HepG2 (cell line): ENCODE results near the gene LRP5. TPM values are rescaled to one million over a fixed set of nuclear protein-coding genes. Genes with fewer than 3 reads are reported as not detected.

ENCODE experiments used
- ATAC-seq: fragments of 200-7000 bp; cut with Tn5 transposase; 3 replicates; pipeline ENCODE4 v1.9.1; 2020; ENCODE audit warnings: mild to moderate bottlenecking, moderate library complexity
- BruUV-seq: library from RNA; stranded (reverse); fragments of 400-500 nt; replicated peaks from 2 replicates; lab custom pipeline; 2021; lab: Mats Ljungman, UMichigan
- CTCF ChIA-PET: fragments of 300-600 bp; formaldehyde crosslinking; extraction: SDS; loops from one replicate; lab custom pipeline; 2021; ENCODE audit warnings: low total read pairs, inconsistent platforms, low intra/inter-chr PET ratio; lab: Yijun Ruan, JAX
- POLR2A ChIA-PET: fragments of 350-600 bp; sonication (Branson Sonifier 250); formaldehyde crosslinking; loops from one replicate; lab custom pipeline; 2020; ENCODE audit warnings: antibody characterized with exemption, inconsistent platforms; lab: Yijun Ruan, JAX
- DNase-seq: peaks from one replicate; pipeline ENCODE4 v3.0.0-alpha.2; 2015; ENCODE audit warnings: low spot score
- FAIRE-seq: peaks from 3 replicates; lab custom pipeline; 2011; peaks lifted over from hg19 to GRCh38; lab: Jason Lieb, UNC
- H2AFZ ChIP-seq: one replicate; pipeline ENCODE4 v1.6.1; 2011; ENCODE audit warnings: low read length, inconsistent platforms
- H3K27ac ChIP-seq: fragments of 300-600 bp; 3 replicates; pipeline ENCODE4 v1.8.0; 2011; ENCODE audit warnings: mixed run types, mild to moderate bottlenecking, mixed read lengths, low read length, inconsistent platforms; ENCODE audit not compliant: insufficient read depth; ENCODE audit errors: extremely low read length
- H3K27me3 ChIP-seq, 2 experiments: fragments of 200-600 bp in 1 of 2; 2 replicates in 1 of 2; 3 replicates in 1 of 2; pipeline versions ENCODE4 v1.6.0 to v1.8.0; 2011; ENCODE audit warnings: low read length in 2 of 2, mild to moderate bottlenecking in 2 of 2, moderate library complexity in 2 of 2, inconsistent platforms in 1 of 2; ENCODE audit not compliant: insufficient read depth in 2 of 2, control insufficient read depth in 1 of 2
- H3K36me3 ChIP-seq, 2 experiments: fragments of 200-600 bp in 1 of 2; replicated peaks in 1 of 2; 2 replicates in 1 of 2; 3 replicates in 1 of 2; pipeline versions ENCODE4 v1.5.1 to v1.8.0; 2011; ENCODE audit warnings: low read length in 2 of 2, inconsistent platforms in 1 of 2; ENCODE audit not compliant: insufficient read depth in 2 of 2, control insufficient read depth in 1 of 2
- H3K4me1 ChIP-seq: 2 replicates; pipeline ENCODE4 v1.5.1; 2012; ENCODE audit warnings: low read length, inconsistent platforms; ENCODE audit not compliant: insufficient read depth
- H3K4me2 ChIP-seq: 2 replicates; pipeline ENCODE4 v1.6.0; 2011; ENCODE audit warnings: low read depth, low read length, inconsistent platforms
- H3K4me3 ChIP-seq, 3 experiments: fragments of 200-600 bp in 1 of 3; sonication (generic), shearing (Covaris generic) in 1 of 3; replicated peaks in 1 of 3; 2 replicates each; pipeline ENCODE4 v1.5.1; 2011 to 2016; ENCODE audit warnings: low read length in 3 of 3, inconsistent platforms in 2 of 3, low read depth in 2 of 3, mild to moderate bottlenecking in 2 of 3, control low read depth in 1 of 3, mixed read lengths in 1 of 3; ENCODE audit not compliant: insufficient read depth in 1 of 3
- H3K79me2 ChIP-seq: one replicate; pipeline ENCODE4 v1.6.1; 2011; ENCODE audit warnings: low read length, inconsistent platforms; ENCODE audit not compliant: insufficient read depth
- H3K9ac ChIP-seq: 2 replicates; pipeline ENCODE4 v1.6.0; 2011; ENCODE audit warnings: mild to moderate bottlenecking, low read depth, low read length, inconsistent platforms; ENCODE audit not compliant: insufficient read depth
- H3K9me3 ChIP-seq: 2 replicates; pipeline ENCODE4 v1.5.1; 2012; ENCODE audit warnings: mild to moderate bottlenecking, low read length
- H4K20me1 ChIP-seq: 2 replicates; pipeline ENCODE4 v1.6.0; 2011; ENCODE audit warnings: inconsistent platforms, mild to moderate bottlenecking, low read length, moderate library complexity; ENCODE audit not compliant: insufficient read depth
- HMGA1 ChIP-seq: sonication (generic); formaldehyde crosslinking; conservative IDR thresholded peaks from 2 replicates; pipeline ENCODE4 v1.4.0; 2020; ENCODE audit warnings: missing genetic modification reagents
- IRX3 ChIP-seq: sonication (generic); formaldehyde crosslinking; IDR thresholded peaks from 2 replicates; pipeline ENCODE4 v1.8.1; 2023; ENCODE audit warnings: mild to moderate bottlenecking, low read depth, missing genetic modification reagents, borderline replicate concordance
- KAT7 ChIP-seq: IDR thresholded peaks from 2 replicates; pipeline ENCODE4 v1.6.1; 2018; ENCODE audit warnings: borderline replicate concordance, missing compliant biosample characterization
- RARA ChIP-seq: IDR thresholded peaks from 2 replicates; pipeline ENCODE4 v1.6.1; 2016; ENCODE audit warnings: missing genetic modification reagents, missing compliant biosample characterization
- RXRB ChIP-seq: IDR thresholded peaks from 2 replicates; pipeline ENCODE4 v1.6.1; 2016; ENCODE audit warnings: borderline replicate concordance, missing genetic modification reagents, missing compliant biosample characterization
- ZFP90 ChIP-seq: sonication (generic); formaldehyde crosslinking; IDR thresholded peaks from 2 replicates; pipeline ENCODE4 v1.8.0; 2022; ENCODE audit warnings: missing genetic modification reagents, mild to moderate bottlenecking, inconsistent platforms, borderline replicate concordance
- ZKSCAN5 ChIP-seq: sonication (generic); formaldehyde crosslinking; IDR thresholded peaks from 2 replicates; pipeline ENCODE4 v1.5.1; 2020; ENCODE audit warnings: mild to moderate bottlenecking, missing genetic modification reagents
- ZKSCAN8 ChIP-seq: IDR thresholded peaks from 2 replicates; pipeline ENCODE4 v1.6.1; 2016; ENCODE audit warnings: borderline replicate concordance, missing genetic modification reagents, missing compliant biosample characterization
- ZNF75D ChIP-seq: sonication (generic); formaldehyde crosslinking; IDR thresholded peaks from 2 replicates; pipeline ENCODE4 v1.8.1; 2023; ENCODE audit warnings: missing genetic modification reagents, mild to moderate bottlenecking, borderline replicate concordance
- ZNF768 ChIP-seq: sonication (generic); formaldehyde crosslinking; IDR thresholded peaks from 2 replicates; pipeline ENCODE4 v1.4.0; 2020; ENCODE audit warnings: missing genetic modification reagents
- WGBS: methylation state at CpG from one replicate; pipeline ENCODE4 v1.1.6; 2017; ENCODE audit warnings: low lambda C conversion rate; 5-methylcytosine and 5-hydroxymethylcytosine counted together
- in situ Hi-C: cut with HindIII; loops from 2 replicates; pipeline ENCODE4 v1.10.0; 2017; ENCODE audit warnings: low pct_unique_long_range_greater_than_20kb; ENCODE audit not compliant: extremely low pct_ligation_motif_present
- intact Hi-C: fragments of 100-400 bp; cut with micrococcal nuclease; formaldehyde crosslinking; loops from one replicate; pipeline ENCODE4 v1.10.0; 2022; ENCODE audit not compliant: unreplicated experiment
- polyA plus RNA-seq, 8 experiments: library from polyadenylated mRNA; depleted of rRNA in 3 of 8; stranded (reverse) in 7 of 8; unstranded in 1 of 8; fragments of >200 nt; fragmentation: Illumina TruSeq in 4 of 8; extraction: Trizol in 4 of 8; gene quantifications; 2 replicates each; pipeline versions ENCODE4 v1.2.1 to v1.2.3, GENCODE V29; 2011 to 2016; ENCODE audit warnings: low read depth in 4 of 8, missing spikeins in 1 of 8, mixed read lengths in 1 of 8; ENCODE audit not compliant: insufficient read depth in 1 of 8
- total RNA-seq, 5 experiments: library from RNA; depleted of rRNA; stranded (reverse); fragments of >200 nt; fragmentation: Illumina TruSeq; extraction: Trizol; gene quantifications; 2 replicates each; pipeline ENCODE4 v1.2.3, GENCODE V29; 2016; ENCODE audit warnings: low read depth in 1 of 5
- TF ChIP-seq, protein P1 (sequence below): sonication (generic); formaldehyde crosslinking; IDR thresholded peaks from 2 replicates; pipeline ENCODE4 v1.4.0; 2020; ENCODE audit warnings: missing genetic modification reagents
- TF ChIP-seq, protein P2 (sequence below): IDR thresholded peaks from 2 replicates; pipeline ENCODE4 v1.6.1; 2016; ENCODE audit warnings: missing compliant biosample characterization, missing genetic modification reagents, borderline replicate concordance
- TF ChIP-seq, protein P3 (sequence below): sonication (generic); formaldehyde crosslinking; IDR thresholded peaks from 2 replicates; pipeline ENCODE4 v1.5.0; 2020; ENCODE audit warnings: missing genetic modification reagents, mild to moderate bottlenecking, borderline replicate concordance
- TF ChIP-seq, protein P4 (sequence below): sonication (generic); formaldehyde crosslinking; IDR thresholded peaks from 2 replicates; pipeline ENCODE4 v1.4.0; 2020; ENCODE audit warnings: missing genetic modification reagents
- TF ChIP-seq, protein P5 (sequence below): sonication (generic); formaldehyde crosslinking; IDR thresholded peaks from 2 replicates; pipeline ENCODE4 v1.4.0; 2020; ENCODE audit warnings: mild to moderate bottlenecking, missing genetic modification reagents

Gene LRP5
- total and polyA plus RNA-seq, 2 of the 13 experiments (the other 11 are each of a cell fraction or from before 2014, with no cell fraction given) = 40.4 to 64.0 TPM

DNA sequence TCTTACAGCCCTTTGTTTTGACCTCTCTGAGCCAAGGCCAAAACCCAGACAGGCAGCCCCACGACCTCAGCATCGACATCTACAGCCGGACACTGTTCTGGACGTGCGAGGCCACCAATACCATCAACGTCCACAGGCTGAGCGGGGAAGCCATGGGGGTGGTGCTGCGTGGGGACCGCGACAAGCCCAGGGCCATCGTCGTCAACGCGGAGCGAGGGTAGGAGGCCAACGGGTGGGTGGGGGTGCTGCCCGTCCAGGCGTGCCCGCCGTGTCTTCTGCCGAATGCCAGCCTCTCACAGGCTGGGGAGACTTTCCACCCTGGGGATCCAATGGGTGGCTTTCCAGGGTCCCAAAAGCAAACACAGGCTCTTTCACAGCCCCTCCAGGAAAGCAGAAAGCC, 111.1 kb downstream of the LRP5 start (continued):
- TF ChIP-seq HMGA1 (CRISPR knock-in tag) (no peak), ZFP90 (CRISPR knock-in tag) (no peak)

DNA sequence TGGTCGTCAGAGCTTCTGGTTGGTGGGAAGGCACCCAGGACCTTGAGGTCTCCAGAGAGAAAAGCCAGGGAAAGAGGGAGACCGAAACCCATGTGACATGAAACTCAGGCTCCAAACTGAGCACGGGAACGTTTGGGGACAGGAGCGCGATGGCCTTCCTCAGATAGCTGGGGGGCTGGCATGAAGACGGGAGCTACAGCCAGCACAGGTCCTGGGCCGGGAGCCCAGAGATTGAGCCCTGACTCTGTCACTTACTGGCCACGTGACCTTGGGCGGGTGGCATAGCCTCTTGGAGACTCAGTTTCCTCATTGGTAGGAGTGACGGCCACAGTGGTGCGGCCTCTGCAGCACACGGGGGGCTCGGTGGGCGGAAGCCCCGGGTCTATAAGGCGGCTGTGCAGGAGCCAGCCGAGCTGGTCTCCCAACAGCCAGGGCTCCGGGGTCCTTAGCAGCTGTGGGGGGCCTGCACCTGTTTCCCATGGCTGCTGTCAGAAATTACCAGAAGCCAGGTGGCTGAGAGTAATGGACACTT, 111.8 kb downstream of the LRP5 start:
- FAIRE-seq (no peak), DNase-seq (no peak), ATAC-seq (no peak)
- 0 out of 2 replicates have a peak, but pooled peaks cover under 1% of the 10 kb centered on the region for H3K9me3 ChIP-seq
- POLR2A ChIA-PET = no interaction called here
- peaks cover 4% of the 10 kb centered on the region for H3K79me2 ChIP-seq
- intact Hi-C loops = no loop called here
- no peak overlapping the region for H3K4me2 ChIP-seq
- WGBS = 95% methylated on average over 16 of the region's 19 CpGs
- no peak overlapping the region for H2AFZ ChIP-seq
- no peaks in the 10 kb centered on the region; the same call in 1 of the 2 replicates for H3K4me1 ChIP-seq
- H4K20me1 ChIP-seq = peaks cover 9% of the 10 kb centered on the region; the same call in 1 of the 2 replicates
- CTCF ChIA-PET = no interaction called here
- H3K9ac ChIP-seq = no peak overlapping the region
- peaks cover 32 to 82% of the 10 kb centered on the region in 2 experiments for H3K36me3 ChIP-seq
- no peak overlapping the region for H3K27ac ChIP-seq
- in situ Hi-C loops = no loop called here
- no TSS peak for BruUV-seq
- no peaks in the 10 kb centered on the region for H3K27me3 ChIP-seq
- H3K4me3 ChIP-seq = no peak overlapping the region
- TF ChIP-seq, protein P1, sequence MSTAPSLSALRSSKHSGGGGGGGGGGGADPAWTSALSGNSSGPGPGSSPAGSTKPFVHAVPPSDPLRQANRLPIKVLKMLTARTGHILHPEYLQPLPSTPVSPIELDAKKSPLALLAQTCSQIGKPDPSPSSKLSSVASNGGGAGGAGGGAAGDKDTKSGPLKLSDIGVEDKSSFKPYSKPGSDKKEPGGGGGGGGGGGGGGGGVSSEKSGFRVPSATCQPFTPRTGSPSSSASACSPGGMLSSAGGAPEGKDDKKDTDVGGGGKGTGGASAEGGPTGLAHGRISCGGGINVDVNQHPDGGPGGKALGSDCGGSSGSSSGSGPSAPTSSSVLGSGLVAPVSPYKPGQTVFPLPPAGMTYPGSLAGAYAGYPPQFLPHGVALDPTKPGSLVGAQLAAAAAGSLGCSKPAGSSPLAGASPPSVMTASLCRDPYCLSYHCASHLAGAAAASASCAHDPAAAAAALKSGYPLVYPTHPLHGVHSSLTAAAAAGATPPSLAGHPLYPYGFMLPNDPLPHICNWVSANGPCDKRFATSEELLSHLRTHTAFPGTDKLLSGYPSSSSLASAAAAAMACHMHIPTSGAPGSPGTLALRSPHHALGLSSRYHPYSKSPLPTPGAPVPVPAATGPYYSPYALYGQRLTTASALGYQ (CRISPR knock-in tag) = no peak
- TF ChIP-seq IRX3 (CRISPR knock-in tag) (no peak), RXRB (CRISPR knock-in tag) (no peak), ZNF75D (CRISPR knock-in tag) (no peak), KAT7 (CRISPR knock-in tag) (no peak), ZKSCAN8 (no peak), ZNF768 (CRISPR knock-in tag) (no peak), ZKSCAN5 (CRISPR knock-in tag) (no peak), RARA (CRISPR knock-in tag) (no peak)
- TF ChIP-seq, protein P2, sequence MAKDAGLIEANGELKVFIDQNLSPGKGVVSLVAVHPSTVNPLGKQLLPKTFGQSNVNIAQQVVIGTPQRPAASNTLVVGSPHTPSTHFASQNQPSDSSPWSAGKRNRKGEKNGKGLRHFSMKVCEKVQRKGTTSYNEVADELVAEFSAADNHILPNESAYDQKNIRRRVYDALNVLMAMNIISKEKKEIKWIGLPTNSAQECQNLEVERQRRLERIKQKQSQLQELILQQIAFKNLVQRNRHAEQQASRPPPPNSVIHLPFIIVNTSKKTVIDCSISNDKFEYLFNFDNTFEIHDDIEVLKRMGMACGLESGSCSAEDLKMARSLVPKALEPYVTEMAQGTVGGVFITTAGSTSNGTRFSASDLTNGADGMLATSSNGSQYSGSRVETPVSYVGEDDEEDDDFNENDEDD (CRISPR knock-in tag) = no peak
- TF ChIP-seq, protein P3, sequence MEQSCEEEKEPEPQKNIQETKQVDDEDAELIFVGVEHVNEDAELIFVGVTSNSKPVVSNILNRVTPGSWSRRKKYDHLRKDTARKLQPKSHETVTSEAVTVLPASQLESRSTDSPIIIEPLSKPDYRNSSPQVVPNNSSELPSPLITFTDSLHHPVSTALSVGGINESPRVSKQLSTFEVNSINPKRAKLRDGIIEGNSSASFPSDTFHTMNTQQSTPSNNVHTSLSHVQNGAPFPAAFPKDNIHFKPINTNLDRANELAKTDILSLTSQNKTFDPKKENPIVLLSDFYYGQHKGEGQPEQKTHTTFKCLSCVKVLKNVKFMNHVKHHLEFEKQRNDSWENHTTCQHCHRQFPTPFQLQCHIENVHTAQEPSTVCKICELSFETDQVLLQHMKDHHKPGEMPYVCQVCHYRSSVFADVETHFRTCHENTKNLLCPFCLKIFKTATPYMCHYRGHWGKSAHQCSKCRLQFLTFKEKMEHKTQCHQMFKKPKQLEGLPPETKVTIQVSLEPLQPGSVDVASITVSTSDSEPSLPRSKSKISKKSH (CRISPR knock-in tag) = no peak
- TF ChIP-seq, protein P4, sequence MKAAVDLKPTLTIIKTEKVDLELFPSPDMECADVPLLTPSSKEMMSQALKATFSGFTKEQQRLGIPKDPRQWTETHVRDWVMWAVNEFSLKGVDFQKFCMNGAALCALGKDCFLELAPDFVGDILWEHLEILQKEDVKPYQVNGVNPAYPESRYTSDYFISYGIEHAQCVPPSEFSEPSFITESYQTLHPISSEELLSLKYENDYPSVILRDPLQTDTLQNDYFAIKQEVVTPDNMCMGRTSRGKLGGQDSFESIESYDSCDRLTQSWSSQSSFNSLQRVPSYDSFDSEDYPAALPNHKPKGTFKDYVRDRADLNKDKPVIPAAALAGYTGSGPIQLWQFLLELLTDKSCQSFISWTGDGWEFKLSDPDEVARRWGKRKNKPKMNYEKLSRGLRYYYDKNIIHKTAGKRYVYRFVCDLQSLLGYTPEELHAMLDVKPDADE = no peak
- TF ChIP-seq, protein P5, sequence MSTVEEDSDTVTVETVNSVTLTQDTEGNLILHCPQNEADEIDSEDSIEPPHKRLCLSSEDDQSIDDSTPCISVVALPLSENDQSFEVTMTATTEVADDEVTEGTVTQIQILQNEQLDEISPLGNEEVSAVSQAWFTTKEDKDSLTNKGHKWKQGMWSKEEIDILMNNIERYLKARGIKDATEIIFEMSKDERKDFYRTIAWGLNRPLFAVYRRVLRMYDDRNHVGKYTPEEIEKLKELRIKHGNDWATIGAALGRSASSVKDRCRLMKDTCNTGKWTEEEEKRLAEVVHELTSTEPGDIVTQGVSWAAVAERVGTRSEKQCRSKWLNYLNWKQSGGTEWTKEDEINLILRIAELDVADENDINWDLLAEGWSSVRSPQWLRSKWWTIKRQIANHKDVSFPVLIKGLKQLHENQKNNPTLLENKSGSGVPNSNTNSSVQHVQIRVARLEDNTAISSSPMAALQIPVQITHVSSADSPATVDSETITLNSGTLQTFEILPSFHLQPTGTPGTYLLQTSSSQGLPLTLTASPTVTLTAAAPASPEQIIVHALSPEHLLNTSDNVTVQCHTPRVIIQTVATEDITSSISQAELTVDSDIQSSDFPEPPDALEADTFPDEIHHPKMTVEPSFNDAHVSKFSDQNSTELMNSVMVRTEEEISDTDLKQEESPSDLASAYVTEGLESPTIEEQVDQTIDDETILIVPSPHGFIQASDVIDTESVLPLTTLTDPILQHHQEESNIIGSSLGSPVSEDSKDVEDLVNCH = no peak
